GM21619 (cell line): ENCODE measurements around the gene PITPNM1.

Experiments
- ATAC-seq: cut with Tn5 transposase; IDR thresholded peaks from one replicate; pipeline ENCODE4 v1.9.1; 2021; ENCODE audit not compliant: unreplicated experiment

PITPNM1 gene

DNA sequence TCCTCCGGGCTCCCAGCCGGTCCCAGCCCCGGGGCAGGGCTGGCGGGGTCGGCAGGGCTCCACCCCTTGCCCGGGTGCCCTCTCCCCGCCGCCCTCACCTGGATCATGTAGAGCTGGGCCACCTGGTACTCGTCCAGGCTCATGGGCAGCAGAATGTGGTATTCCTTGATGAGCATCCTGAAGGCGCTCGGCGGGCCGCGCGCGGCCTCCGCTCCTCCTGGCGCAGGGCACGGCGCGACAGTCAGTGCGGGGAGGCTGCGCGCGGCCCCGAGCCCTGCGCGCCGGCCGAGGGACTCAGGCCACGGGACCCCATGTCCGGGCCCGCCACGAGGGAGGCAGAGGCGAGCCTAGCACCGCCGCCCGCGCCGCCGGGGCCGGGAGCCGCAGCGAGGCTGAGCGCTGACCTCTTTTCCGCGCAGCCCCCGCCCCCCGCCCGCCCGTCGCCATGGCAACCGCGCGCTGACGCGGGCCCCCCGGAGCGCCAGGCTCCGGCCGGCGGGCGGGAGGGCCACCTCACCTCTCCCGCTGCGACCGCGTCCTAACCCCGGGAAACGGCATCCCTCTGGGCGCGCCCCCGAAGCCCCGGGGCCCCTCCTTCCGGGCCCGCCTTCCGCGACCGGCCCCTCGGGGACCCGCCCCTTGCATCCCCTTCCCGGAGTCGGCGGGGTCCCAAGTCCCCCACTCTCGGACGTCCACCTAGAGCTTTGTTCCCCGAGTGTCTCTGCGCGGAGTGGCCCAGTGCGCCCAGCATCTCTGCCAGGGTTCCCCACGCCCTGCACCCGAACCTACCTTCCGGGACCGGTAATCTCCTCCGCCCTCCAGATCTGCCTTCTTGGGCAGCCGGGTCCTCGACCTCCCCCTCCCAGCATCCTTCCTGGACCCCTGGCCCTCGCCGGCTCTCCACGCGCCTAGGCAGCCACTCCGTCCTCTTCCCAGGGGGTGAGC, 886 bp downstream of the PITPNM1 start:
- ATAC-seq: no peak

DNA sequence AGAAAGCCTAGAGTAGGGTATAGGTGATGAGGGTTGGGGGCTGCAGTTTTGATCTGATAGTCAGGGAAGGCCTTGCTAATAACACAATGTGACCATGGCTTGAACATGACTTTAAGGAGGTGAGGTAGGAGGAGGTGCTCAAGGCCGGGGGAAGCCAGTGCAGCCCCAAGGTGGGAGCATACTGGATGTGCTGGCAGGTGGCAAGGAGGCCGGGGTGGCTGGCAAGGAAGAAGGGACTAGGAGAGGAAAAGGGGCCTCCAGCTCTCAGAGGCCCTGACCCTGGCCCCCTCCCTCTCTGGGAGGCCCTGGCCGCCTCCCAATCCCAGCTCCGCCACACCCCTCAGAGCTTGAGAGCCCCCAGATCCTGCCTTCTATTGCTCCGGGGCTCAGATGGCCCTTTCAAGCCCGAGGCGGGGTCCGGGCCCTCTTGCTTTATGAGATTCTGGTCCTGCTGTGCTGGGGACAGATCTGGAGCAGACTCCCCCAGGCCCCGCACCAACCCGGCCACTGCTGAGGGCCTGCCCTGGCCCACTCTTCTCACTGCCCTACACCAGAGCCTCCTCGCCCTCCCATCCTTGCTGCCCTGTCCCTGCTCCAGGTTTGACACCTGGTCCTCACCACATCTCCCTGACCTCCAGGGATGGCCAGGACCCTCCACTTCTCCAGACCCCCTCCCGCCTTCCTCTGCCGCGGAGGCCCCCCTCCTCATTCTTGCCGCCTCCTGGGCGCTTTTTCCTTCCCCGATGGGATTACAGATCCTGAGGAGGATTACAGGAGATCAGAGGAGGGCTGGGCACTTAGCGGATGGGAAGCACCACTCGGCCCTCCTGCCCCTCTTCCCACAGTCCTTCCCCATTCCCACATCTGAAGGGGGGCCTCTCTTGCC, 1.8 kb downstream of the PITPNM1 start:
- no peak for ATAC-seq

DNA sequence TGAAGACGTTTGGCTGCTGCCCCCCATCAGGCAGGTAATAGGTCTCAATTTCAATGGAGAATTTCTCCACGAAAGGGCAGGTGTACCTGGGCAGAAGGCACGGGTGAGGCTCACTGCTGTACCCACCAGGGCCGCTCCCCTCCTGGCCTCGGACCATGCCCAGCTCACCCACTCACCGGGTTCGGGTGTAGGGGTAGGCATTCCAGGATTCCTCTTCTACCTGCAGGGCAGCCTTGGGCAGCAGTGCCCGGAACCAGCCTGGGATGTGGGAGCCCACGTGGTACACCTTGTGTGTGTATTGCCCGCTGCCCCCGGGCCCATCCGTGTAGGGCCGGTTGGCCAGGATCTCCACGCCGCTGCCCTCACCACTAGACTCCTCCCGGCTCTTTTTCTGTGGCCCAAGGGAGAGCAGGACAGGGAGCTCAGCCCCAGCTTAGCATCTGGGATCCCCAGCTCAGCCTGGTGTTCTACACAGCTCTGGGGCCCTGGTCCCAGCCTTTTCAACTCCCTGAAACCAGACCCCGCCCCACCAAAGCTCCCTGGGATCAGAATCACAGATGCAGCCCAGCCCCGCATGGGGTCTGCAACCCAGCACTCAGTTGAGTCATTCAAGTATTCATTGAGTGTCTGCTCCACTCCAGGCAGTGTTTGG, 2.7 kb downstream of the PITPNM1 start:
- ATAC-seq: no peak

DNA sequence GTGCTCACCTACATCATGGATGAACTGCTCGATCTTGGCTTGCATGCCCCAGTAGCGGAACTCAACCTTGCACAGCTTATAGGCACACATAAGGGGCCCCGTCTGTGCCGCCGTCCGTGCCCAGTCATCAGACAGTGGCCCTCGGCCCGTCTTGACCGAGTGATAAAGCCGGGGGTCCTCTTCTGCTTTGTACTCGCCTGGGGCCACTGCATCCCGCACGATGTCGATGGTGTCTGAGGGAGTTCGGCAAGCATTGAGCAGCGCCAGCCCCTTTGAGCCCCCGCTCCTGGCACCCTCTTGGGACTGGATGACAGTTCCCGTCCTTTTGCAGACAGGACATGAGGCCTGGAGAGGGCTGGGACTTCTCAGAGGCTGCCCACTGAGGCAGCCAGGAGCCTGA, 3.3 kb downstream of the PITPNM1 start:
- ATAC-seq: no peak

DNA sequence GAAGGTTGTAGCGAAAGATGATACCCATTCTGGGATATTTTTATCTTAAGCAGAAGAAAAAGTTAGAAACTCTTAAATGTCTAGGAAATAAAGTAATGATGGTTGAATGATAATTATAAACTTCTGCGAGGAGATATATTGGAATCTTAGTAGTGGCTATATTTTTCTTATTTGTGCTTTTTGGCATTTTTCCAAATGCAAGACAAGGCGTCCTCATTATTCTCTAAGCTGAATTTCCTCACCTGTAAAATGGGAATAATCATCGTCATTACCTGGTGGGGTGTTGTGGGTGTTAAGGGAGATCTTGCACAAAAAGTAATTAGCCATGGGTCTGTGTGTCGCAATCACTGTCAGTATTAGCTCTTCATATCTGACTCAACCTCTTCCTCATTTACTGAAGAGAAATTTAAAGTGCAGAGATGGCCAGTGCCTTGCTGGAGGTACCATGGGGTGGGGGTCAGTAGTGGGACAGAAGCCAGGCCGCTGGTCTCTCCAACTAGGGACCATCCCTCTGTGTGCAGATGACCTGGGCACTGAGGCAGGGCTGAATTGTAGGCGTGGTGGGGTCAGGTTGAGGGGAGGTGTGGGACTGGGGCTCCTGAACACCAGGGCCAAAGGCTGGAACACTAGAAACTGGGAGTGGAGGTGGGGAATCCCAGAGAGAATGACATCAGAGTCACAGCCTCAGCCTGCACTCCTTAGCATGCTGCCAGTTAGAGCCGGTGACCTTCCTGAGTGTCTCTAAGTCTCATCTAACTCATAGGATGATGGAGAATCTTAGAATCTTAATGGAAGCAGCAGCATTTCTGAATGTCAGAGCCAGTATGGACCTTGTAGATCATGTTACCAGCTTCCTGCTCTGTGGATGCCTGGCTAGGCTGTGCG, 4.1 kb downstream of the PITPNM1 start:
- no peak for ATAC-seq

DNA sequence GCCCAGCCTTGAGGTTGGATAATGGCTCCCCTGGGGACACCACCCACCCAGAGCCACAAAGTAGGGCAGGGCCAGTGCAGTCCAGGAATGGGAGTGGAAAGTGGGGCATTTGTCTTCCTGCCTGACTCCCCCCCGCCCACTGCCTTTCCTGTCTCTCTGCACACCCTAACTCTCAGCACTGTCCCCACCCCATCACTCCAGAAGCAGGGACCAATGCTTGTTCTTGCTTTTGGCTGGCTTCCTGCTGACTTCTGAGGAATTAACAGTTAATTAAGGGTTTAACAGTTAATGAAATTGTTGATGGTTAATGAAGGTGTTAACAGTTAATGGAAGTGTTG, 4.7 kb downstream of the PITPNM1 start:
- no peak for ATAC-seq

DNA sequence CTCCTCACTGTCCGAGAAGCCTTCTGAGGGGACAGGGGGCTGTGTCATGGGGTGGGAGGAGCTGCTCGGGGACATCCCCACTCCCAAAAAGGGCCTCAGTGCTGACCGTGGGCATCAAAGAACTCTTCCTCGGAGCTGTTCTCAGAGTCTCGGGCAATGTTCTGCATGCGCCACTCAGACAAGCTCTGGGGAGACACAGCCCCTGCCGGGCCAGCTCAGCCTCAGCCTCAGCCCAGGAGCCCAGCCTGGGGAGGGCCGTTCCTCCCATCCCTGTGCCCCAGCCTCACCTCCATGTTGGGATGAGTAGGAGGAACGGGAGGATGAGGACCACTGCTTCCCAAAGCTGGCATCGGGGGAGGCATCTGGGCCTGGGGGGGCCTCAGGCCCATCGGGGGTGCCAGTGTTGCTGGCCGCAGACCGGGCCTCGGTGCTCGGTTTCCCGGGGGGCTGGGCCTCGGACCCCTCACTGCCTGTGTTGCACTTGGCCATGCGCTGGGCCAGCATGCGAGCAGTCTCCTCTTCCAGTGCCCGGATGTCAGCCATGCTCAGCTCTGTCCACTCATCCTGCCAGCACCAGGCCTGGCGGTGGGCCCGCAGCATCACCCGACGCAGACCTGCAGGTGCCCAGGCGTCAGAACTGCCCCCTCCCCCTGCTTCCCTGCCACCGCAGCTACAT, 5.2 kb downstream of the PITPNM1 start:
- ATAC-seq: no peak

DNA sequence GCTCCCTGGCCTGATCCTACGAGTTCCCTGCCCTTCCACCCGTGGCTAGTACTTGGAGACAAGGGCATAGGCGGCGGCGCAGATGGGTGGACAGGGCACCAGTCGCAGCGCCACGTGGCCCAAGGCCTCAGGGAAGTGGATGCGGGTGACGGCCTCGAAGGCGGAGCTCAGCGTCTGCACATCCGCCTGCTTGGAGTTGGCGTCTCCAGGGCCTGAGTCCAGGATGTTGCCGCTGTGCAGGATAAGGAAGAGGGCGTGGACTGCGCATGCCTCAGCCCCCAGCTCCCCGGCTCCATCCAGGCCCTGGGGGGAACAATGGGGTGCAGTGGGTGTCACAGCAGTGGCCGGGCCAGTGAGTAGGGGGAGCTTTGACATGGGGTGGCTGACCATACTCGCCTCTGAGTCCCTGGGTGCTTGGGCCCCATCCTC, 6.6 kb downstream of the PITPNM1 start:
- ATAC-seq: no peak

DNA sequence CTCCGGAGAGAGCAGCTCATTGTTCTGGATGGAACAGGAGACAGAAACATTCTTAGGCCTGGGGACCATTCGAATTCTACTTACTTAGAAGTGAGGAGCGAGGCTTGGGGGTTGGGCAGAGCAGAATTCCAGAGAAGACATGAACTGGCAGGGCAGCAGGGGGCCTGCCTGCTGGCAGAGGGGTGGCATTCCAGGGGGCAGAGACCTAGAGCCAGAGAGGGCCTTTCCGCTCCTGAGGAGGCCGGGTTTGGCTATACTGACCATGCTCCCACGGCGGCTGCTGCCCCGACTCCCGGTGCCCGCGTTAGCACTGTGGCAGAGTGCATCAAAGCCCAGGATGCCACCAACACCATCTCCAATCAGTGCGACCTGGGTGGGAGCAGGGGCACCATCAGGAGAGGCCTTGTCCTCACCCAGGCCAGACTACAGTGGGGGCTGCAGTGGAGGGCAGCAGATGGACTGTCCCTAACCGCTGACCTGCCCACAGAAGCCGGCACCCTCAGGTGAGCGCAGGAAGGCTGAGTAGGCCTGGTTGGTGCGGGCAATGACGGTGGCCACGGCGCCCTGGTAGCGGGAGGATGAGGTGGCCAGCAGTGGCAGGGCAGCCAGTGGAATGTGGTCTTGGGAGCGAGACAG, 7.4 kb downstream of the PITPNM1 start:
- ATAC-seq: no peak

DNA sequence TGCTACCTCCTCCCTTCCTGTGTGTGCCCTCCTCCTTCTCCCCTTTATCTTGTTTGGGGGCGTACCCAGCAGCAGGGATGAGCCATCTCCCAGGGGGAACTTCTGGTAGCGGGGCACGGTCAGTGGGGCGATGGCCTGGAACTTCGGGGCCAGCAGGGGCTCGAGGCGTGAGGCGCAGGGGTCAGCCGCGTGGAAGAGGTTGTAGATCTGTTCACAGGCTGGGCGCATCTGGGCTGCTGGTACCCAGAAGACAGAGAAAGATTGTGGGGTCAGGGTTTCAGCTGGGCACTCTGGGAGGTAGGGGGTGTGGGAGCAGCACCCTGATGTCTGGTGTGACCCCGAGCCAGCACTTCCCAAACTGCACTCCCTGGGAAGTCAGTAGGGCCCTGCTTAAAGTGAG, 9.1 kb downstream of the PITPNM1 start:
- ATAC-seq: no peak

DNA sequence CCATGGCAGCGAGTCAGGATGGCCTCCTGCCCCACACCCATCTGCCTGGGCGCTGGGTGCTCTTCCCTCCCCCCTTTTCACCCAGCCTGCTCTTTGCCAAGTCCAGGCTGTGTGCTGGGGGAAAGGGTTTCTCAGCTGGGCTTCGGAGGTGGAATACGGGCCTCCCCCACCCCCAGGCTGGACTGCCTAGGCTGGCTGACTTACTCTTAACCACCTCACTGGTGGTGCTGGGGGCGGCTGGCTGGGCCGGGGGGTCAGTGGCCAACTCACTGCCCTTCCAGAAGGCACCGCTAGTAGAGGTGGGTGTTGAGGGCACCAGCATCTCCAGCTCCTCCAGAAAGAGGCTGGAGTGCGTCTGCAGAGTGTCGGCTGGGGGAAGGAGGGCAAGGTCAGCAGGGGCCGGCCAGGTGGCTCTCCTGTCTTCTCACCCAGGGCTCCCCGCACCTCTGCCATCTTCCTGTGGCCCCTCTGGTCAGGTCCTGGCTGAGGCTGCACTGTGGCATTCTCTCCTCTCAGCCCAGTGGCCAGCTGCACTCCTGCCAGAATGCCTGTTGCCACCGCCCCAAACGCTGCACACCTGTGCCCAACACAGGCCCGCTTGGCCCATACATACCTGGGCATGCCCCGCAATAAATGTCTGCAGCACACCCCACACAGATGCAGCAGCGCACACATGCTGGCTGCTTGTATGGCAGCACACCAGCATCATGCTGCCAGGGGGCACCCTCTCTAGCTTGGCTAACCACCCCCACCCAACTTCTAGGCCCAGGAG, 9.7 kb downstream of the PITPNM1 start:
- ATAC-seq: no peak

DNA sequence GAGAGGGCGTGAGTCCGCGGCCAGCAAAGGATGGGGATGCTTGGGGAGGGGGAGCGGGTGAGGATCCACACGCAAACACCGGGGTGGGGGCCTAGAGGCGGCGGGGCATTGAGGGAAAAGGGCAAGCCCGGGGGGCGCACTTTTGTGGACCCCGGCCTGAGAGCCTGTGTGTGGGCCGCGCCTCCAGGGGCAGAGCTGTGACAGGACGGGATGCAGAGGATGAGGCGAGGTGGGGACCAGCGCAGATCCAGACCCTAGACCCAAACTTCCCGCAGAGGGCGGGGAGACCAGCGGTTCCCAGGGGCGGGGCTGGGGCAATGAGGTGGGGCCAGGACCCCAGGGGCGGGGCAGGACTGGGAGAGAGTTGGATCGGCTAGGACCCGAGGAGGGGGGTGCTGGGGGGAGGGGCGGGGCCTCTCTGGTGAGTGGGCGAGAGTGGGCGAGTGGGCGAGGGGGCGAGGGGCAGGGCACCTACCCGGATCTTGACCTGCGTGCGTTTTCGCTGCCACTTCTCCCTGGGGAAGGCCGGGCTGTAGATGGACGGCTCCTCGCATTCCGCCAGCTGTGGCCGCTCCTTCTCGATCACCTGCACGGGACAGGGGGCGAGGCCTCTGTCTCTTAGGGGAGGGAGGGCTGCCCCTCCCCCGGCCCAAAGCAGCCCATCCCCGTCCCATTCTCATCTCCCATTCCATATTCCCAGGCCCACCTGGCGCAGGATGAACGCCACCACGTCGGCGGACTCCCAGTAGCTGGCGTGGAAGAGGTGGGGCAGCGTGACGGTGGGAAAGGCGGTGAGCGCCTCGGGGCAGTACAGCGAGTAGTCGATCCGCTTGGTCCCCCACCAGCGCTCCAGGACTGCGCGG, 10.6 kb downstream of the PITPNM1 start:
- no peak for ATAC-seq

DNA sequence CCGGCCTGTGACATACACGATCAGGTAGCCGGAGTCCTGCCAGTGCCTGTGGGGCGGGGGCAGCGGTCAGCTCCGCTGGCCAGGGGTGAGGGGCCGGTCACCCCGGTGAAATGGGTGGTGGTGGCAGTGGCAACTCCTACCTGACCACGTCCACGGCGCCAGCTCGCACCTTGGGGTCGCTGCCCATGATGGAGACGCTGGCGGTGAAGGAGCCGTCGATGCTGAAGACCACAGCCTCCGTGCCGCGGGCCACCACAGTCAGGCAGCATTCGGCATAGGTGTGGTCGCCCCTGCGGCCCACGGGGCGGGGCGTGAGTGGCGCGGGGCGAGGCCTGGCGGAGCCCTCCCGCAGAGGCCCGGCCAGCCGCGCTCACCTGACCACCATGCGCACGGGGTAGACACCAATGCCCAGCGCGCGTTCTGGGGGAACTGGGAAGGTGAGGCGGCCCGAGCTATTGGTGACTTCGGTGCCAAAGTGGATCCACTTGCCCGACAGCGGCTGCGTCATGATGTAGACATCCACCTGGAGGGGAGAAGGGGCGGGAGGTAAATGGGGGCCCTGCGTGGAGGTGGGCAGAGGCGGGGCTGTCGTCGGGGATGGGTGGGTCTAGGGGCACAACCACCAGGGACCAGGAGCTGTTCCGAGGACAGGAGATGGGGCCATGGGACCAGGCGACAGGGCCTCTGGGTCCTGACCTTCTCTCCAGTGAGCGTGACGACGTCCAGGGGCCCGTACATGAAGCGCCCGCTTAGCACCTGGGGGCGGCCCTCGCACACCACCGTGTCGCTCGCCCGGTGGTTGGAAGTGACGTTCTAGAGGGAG, 11.4 kb downstream of the PITPNM1 start:
- ATAC-seq: no peak

DNA sequence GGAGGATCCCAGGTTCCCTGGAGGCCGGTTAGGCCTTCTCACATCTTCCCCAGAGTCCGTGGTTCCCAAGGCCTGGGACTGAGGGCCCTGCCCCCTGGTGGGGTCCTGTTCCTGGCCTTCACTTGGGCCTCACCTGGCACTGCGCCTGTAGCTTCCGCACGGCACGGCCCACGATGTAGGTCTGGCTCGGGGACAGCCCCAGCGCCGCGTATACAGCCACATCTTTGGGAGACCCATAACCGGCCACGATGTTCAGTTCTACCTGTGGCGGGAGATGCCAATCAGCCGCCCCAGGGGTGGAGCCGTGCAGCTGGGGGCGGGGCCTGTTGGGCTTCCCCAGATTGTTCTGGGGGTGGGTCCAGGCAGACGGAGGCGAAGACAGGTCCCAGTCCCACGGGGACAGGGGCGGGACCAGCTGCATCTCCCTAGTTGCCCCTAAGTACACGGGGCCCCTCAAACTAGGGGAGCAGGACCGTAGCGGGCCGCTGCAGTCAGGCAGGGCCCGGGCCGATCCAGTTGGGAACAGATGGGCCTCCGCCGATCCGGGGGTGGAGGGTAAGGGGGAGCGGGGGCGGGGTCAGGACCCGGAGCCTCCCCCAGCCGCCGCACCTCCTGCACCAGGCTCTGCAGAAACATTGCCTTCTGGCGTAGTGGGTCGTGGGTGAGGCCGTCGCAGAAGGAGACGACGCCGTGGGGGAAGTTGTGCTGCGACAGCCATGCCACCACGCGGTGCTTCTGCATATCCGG, 12.2 kb downstream of the PITPNM1 start:
- no peak for ATAC-seq

DNA sequence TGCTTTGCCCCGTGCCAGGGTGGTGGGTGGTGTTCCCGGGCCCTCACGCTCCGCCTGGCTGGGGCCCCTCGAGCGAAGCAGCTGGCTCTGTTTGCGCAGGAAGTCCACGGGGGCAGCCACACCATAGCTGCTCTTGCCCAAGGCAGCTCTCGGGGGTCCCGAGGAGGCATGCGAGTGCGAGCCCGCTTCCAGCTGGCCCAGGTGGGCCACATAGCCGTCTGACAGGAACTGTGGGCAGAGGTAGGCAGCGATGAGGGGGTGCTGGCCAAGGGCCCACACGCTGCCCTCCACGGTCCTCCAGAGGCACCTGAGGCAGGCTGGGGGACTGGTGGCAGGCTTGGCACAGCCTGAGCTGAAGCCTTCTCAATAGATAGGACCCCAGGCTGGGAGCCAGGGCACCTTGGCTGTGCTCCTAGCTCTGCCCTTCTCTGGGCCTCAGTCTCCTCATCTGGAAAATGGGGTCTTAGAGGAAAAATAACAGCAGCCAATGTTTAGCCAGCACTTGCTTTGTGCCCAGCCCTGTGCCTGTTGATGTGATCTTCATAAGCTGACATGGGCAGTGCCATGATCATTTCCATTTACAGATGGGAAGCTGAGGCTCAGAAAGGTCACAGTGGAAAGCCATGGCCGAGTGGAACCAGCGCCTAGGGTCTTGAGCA, 13.0 kb downstream of the PITPNM1 start:
- no peak for ATAC-seq
